T-helper 9 cell (primary cell): Measurements from ENCODE around the gene N4BP2L2.

Experiments
- DNase-seq: peaks from one replicate; pipeline ENCODE4 v3.0.0-alpha.2; 2020

N4BP2L2 gene

DNA sequence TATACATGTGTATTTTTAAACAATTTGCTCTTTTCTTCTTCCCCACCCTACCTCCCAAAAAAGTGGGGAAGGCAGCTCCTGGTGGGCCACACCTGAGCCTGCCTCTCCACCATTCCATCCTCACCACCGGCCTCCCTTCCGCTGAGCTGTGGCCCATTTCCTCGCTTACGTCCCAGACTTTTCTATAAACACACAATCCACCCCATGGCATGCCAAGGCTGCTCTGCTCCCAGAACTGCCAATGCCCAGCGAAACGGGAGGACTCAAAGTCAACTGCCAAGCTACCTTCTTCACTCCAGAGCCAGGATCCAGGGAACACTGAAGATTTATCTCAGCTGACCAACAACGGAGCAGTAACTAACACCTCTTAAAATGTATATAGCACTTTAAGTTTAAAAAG is 113.4 kb downstream of the N4BP2L2 start:
- no peak for DNase-seq

DNA sequence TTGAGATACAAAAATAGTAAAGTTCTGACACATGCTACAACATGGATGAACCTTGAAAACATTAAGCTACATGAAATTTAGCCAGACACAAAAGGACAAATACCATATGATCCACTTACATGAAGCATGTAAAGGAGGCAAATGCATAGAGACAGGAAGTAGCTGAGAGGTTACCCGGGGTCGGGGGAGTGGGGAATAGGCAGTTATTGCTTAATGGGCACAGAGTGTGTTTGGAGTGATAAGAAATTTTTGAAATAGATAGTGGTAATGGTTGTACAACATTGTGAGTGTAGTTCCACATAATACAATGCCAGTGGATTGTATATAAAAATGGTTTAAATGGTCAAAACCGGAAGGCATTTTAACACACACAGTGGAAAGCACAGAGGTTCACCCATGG is 115.0 kb downstream of the N4BP2L2 start:
- no peak for DNase-seq

DNA sequence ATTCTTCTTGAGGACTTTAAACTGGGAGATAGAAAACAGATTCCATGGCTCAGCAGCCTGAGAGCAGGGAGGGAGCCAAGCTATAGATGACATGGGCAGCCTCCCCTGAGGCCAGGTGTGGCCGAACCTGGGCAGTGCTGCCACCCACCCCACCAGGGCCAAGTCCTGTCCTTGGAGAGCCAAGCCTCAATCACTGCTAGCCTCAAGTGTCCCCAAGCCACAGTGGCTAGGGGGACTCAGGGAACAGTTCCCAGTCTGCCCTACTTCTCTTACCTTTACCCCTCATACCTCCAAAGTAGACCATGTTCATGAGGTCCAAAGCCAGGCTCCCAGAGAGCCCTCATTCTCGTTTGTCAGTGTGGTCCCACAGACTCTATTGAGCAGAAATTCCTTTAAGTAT is 118.7 kb downstream of the N4BP2L2 start:
- no peak for DNase-seq

DNA sequence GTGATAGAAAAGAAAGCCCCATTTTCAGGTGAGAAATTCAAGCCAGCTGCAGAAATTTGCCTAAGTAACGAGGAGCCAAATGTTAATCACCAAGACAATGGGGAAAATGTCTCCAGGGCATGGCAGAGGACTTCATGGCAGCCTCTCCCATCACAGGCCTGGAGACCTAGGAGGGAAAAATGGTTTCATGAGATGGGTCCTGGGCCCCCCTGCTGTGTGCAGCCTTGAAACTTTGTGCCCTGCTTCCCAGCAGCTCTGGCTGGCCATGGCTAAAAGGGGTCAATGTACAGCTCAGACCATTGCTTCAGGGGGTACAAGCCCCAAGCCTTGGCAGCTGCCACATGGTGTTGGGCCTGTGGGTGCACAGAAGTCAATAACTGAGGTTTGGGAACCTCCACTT is 120.6 kb downstream of the N4BP2L2 start:
- DNase-seq = no peak

DNA sequence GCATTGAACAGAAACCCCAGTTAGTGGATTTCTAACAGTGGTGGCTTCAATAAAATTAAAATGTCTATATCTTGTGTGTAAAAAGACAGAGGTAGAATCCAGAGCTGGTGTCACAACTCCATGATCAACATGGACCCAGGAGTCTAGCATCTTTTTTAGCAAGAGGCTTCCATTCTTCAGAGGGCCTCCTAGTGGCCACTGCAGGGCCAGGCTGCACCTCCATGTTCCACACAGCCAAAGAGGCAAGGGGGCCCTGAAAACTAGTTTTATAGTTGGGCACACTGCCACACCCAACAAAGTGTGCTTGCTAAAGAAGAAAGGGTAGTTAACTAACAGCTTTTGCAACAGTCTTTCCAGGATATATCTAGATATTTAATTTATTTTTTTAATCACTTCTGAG is 123.6 kb downstream of the N4BP2L2 start:
- no peak for DNase-seq

DNA sequence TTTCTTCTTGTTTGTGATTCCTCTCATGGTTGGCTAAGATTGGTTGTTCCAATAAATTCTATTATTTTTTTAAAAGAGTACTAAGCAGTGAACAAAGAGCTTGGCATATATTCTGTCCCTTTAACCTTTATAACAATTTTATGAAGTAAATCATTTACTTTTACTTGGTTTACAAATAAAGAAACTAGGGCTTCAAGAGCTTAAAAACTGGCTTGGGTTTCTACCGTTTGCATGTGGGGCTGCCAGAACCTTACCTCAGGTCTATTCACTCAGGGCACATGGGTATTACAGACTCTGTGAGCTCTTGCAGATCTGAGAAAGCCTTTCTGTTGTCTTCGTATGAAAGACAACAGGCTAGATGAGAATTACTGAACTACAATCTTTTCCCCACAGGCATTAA is 124.0 kb downstream of the N4BP2L2 start:
- no peak for DNase-seq

DNA sequence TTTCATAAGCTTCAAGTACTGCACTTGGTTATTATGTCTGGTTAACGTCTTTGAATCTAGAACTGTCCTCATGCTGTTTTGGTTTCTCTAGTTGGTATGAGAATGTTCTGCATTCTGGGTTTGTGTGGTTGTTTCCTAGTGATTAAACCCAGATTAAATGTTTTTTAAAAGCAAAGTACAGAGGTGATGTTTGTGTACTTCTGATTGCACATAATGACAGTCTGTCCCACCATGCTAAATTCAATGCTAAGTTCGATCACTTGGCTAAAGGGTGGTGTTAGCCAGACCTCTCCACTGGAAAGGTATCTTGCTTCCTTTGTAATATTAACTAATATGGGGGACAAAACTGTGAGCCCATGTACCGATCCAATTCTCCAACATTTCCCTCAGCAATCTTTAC is 125.3 kb downstream of the N4BP2L2 start:
- no peak for DNase-seq

DNA sequence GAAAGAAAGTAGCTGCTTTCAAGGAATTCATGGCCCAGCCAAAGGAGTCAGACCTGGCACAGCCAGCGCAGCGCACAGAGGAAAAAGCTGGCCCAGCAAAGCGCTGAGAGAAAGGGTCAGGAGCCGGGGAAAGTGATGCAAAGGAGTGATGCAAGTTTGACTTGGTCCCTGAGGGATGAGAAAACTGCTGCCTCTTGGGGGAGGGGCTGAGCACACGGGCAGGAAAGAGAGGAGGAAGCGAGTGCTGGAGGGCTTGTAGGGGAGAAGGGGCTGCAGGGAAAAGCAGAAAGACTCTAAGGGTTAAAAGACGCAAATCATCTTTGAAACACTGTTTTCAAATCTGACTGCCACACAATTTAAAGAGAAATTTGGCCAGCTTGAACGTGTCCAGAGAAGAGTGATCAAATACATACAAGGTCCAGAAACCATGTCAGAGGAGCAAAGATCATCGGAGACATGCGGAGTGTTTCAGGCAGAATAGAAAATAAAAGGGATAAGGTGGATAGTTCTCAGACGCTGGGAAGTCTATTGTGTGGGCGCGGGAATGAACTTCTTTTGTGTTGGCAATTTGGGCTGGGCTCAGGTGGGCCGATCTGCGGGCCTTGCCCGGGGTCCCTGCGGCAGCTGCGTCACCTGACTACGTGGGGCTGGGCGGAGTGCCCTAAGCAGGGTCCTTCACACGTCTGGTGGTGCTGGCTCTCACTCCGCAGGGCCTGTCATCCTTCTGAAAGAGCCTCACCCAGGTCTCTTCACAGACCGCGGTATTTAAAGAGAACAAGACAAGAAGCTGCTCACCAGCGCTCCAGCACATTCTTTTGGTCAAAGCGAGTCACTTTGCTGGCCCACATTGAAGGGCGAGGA is 128.8 kb downstream of the N4BP2L2 start:
- DNase-seq = no peak

DNA sequence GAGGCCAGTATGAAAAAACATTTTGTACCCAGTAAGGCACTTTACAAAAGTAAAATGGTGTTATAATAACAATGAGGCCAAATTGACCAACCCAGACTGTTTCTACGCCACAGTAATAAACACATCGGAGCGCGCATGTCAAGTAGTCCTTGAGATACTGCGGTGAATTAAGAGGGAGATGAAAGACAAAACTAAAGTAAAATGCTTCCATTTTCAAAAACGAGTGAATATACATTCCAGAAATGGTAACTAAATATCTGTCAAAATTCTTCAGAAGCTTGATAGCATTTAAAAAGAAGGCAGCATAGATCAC is 129.6 kb downstream of the N4BP2L2 start:
- DNase-seq = no peak

DNA sequence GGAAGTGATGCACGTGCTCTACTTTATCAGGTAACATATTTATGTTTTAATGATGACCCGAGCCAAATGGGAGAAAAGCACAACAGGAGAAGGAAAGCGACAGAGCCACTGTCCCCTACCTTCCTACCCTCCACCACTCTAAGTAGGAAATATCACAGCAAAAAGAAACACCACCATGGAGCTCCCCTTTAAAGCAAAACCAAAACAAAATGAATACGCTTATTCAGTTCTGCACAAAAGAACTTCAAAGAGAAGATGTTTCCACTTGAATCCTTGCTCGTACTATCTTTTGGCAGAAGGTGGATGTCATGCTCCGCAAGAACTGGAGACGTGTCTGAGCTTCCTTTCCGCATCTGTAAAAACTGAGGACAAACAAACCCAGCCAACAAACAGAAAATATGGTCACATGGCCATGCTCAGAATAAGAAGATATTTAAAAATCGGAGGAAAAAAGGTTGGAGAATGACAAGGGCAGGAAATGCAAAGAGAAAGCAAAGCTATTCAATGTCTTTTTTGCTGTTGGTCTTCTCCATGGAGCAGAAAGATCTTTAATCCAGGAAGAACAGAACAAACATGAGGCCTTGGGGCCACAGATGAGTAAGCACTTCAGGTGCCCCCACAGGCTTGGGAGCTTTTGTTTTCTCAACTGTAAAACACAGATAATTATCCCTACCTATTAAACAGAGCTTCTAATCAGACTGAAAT is 130.1 kb downstream of the N4BP2L2 start:
- DNase-seq = no peak

DNA sequence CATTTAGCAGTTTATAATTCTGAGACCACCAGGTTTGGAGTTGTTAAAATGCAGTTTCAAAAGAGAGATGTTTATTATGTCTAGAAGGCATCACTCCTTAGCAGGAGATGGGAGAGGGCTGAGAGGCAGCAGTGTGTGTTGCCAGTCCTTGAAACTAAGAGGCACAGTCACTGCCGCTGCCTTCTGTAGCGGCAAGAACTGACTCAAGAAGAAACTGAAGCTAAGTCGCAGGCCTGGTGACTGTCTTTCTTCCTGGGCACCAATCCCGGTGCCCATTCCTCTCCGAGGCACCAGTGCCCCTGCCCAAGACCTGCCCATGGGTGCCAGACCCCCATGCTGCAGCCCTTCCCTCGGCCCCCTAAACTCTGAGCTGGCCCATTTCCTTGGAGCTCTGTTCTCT is 130.7 kb downstream of the N4BP2L2 start:
- DNase-seq = no peak

DNA sequence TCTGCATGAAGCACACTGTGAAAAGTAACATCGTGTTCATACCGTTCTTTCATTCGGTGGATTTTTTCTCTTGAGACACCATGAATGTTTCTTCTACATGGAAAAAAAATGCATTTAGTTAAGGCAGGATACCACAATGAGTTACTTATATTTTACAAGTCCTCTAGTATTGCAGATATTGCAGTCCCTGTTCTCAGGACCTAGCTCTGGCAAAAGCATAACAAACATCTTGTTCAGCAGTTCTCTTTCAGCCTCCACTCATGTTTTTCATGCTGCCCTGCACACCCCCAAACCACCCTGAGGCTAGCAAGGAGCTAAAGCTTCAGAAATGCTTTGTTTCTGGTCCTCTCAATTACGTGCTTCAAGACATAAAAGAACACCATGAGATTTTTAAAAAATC is 135.5 kb downstream of the N4BP2L2 start:
- no peak for DNase-seq

DNA sequence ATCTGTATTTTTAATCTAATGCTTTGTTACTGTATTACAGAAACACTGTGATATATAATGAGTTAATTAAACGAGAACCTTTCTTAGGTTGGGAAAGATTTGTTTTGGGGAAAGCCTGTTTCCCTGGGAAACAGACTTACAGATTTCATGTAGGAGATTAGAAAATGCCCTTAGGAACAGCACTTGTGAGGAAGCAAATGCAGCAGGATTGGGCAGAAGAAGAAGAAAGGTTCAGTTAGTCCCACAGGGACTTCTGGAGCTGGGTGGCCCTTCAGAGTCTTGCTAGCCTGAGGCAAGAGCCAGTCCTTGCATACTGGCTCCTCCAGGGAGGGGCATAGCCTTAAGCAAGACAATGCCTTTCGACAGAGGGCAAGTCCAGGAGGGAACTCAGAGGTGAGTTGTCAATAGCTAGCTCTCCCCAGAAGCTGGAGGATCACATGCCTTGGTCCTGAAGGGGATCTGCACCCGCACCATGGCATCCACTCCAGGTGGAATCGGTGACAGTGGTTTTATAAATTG is 147.4 kb downstream of the N4BP2L2 start:
- no peak for DNase-seq

DNA sequence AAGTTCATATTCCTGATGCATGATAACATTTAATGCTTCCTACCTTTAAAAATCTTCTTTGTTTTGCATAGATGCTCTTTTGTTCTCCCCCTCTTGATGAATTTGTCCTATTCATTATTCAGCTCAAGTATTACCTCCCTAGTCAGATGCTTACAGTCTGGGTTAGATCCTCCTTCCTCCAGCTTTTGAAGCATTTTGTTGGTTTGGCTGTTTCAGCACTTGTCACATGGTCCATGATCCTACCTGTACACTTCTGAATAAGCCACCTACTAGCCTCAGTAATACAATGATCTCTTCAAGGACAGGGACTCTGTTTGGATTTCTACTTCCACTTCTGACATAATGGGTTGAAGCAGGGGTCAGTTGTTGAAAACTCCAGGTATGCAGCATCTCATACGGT is 148.1 kb downstream of the N4BP2L2 start:
- DNase-seq = no peak

DNA sequence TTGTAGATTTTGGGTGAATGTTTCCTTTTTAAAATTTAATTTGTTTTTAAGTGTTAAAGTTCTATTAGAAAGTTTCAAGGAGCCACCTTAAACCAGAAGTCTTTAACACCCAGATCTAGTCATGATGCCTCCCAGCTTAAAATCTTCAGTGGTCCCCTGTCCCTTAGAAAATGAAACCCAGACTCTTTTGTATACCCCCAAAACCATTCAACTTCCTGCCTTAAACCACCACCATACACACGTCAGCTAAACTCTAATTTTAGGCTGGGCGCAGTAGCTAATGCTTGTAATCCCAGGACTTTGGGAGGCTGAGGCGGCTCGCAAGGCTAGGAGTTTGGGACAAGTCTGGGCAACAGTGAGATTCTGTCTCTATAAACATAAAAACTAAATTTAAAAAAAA is 148.5 kb downstream of the N4BP2L2 start:
- DNase-seq = no peak

DNA sequence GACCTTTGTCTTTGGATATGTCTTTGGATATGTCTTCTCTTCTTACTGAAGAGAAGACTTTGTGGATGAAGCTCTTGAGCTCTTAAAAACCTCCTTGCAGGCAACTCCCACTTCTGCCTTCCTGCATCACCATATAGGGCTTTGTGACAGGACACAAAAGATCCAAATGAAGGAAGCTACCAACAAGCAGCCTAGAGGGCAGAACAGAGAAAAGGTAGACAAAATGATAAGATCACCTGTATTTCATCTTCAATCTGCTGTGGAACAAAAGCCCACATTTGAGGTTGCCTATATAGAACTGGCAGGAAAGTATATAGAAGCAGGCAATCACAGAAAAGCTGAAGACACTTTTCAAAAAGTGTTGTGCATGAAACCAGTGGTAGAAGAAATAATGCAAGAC is 153.2 kb downstream of the N4BP2L2 start:
- no peak for DNase-seq

DNA sequence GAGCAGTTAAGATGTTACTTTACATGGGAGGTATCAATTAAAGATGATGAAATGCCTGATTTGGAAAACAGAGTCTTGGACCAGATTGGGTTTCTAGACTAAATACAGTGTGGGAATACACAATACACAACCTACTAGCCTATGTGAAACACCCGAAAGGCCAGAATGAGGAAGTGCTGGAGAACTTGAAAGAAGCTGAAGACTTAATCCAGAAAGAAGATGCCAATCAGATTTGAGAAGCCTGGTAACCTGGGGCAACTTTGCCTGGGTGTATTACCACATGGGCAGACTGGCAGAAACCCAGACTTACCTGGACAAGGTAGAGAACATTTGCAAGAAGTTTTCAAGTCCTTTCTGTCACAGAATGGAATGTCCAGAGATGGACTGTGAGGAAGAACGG is 153.9 kb downstream of the N4BP2L2 start:
- no peak for DNase-seq

DNA sequence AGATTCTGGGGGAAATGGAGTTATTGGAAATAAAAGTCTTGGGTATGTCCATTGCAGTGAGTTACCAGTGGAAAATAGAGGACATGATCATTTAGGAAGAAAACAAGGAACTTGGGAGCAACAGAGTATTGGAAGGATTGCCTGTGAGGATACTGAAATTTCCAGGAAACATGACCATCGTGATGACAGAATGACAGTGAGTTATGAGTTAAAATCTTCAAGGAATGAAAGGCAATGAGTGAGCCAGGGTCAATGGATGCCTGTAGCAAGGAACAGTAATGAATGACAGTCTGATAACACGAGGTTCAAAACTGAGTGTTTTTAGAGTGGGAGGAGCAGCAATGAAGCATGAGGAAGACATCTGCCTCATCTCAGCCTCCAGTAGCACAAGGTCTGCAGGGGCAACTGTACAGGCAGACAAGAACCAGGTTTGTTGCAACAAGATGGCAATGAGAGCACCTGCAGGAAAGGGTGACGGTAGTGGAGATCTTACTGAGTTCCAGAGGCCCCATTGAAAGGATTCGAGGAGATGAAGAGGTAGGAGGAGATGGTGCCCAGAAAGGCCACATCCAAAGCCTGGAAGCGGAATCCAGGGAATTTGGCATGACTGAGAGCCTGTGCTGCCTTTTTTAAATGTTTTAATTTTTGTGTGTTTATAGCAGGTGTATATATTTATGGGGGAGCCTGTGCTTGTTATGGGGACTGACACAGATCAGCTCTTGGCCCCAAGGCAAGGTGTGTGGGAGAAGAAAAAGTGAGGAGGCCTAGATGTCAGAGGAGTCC is 154.6 kb downstream of the N4BP2L2 start:
- DNase-seq = no peak
